ENCODE results near the gene TARDBP. TPM values are rescaled to one million over a fixed set of nuclear protein-coding genes. Genes with fewer than 3 reads are reported as not detected.
"Not testable (repeated sequence)": the region's sequence is repeated elsewhere in the genome, so short reads cannot be mapped to it uniquely, and the experiment has no call there.

TARDBP gene
- total RNA-seq, 1 experiment from 2014 or later = 196 TPM

DNA sequence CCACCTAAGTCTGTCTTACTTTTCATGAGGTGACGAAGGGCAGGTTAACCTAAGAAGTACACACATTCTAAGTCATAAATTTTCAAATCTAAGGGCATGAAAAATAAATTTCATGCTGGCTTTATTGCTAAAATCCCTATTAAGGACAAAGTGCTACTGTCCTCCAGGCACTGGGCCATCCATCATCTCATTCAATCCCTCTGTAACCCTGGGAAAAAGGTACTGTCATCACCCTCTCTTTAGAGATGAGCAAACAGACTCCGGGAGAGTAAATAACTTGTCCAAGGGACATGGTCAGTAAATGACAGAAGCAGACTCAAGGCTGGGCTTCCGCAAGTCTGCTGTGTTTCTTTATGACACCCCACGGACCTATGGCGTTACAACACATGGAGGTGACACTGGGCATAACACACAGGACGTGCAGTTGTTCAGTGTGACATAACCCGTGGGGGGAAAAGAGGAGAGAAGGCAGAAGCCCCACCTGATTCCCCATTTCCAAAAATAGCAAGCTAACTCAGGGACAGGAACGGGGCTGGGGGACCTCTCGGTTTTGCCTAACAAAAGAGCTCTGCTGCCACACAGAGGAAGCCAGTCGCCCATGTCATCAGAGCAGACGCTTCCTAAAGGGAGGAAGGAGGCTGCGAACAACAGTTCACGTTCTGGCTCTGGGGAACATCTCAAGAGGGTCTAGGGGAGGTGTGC, 59.9 kb downstream of the TARDBP start:
- H3K36me3 ChIP-seq (ENCODE audit: control insufficient read depth, insufficient read depth, low read length) = peaks cover 23% of the 10 kb centered on the region
- CTCF ChIA-PET = no interaction called here

DNA sequence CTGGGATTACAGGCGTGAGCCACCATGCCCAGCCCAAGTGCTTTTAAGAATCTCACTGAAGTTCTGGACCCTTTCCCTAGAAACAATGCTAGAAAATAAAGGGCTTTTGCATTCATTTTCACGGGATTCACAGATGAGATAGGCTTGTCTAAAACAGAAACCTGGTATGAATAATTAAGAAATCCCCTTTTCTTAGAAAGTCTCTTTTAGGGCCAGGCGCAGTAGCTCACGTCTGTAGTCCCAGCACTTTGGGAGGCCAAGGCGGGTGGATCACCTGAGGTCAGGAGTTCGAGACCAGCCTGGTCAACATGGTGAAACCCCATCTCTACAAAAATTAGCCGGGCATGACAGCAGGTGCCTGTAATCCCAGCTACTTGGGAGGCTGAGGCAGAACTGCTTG, 60.9 kb downstream of the TARDBP start:
- H3K9me3 ChIP-seq (ENCODE audit: control insufficient read depth, insufficient read depth, low read depth, low read length); in situ Hi-C loops (cut with HindIII; ENCODE audit: low pct_unique_long_range_greater_than_20kb, low sequenced_read_pairs); BruUV-seq (replicated peaks); intact Hi-C loops (cut with micrococcal nuclease; ENCODE audit: unreplicated experiment); ATAC-seq; POLR2A ChIA-PET; H3K4me1 ChIP-seq (ENCODE audit: control insufficient read depth, insufficient read depth, low read length); H3K27me3 ChIP-seq (ENCODE audit: control insufficient read depth, insufficient read depth, low read length); H3K4me3 ChIP-seq (ENCODE audit: low read depth in 2 of 2, low read length in 2 of 2); DNase-seq (ENCODE audit: low read depth, low spot score); CTCF ChIA-PET; H3K27ac ChIP-seq (ENCODE audit: low read length): not testable (repeated sequence)
- peaks cover 15% of the 10 kb centered on the region for H3K36me3 ChIP-seq (ENCODE audit: control insufficient read depth, insufficient read depth, low read length)

More for the DNA sequence above, 59.9 kb downstream of the TARDBP start:
- Histone ChIP-seq H3K4me1 (ENCODE audit: control insufficient read depth, insufficient read depth, low read length) (no peaks in the 10 kb centered on the region), H3K27ac (ENCODE audit: low read length) (no peak overlapping the region), H3K9me3 (ENCODE audit: control insufficient read depth, insufficient read depth, low read depth, low read length) (no peaks in the 10 kb centered on the region), H3K4me3 (ENCODE audit: low read depth in 2 of 2, low read length in 2 of 2) (no peak overlapping the region), H3K27me3 (ENCODE audit: control insufficient read depth, insufficient read depth, low read length) (no peaks in the 10 kb centered on the region)
- POLR2A ChIA-PET = no interaction called here
- DNase-seq (ENCODE audit: low read depth, low spot score) (no peak), ATAC-seq (no peak)
- in situ Hi-C loops (cut with HindIII; ENCODE audit: low pct_unique_long_range_greater_than_20kb, low sequenced_read_pairs) (no loop called here), intact Hi-C loops (cut with micrococcal nuclease; ENCODE audit: unreplicated experiment) (no loop called here)
- TF ChIP-seq TCF7L2 (IDR thresholded peaks at IDR 0.05; ENCODE audit: low read depth, low read length) (no peak), SIN3A (IDR thresholded peaks at IDR 0.05; ENCODE audit: borderline replicate concordance, insufficient read depth, low read depth, low read length) (no peak), POLR2AphosphoS5 (IDR thresholded peaks at IDR 0.05; ENCODE audit: low read depth, low read length) (no peak), REST (IDR thresholded peaks at IDR 0.05; ENCODE audit: insufficient read depth in 1 of 2, low read depth in 2 of 2, low read length in 1 of 2) (no peak), CTCF (IDR thresholded peaks at IDR 0.05) (no peak)
- BruUV-seq (replicated peaks) = no TSS peak

Other genes starting within 250 kb of the TARDBP start
- 27.8 TPM for gene CASZ1, start 216.0 kb upstream of the TARDBP start, total RNA-seq (2021; ENCODE audit: unreplicated experiment)
- 0.41 TPM for gene MASP2, start 34.6 kb downstream of the TARDBP start, total RNA-seq (2021; ENCODE audit: unreplicated experiment)
- 249 TPM for gene SRM, start 47.4 kb downstream of the TARDBP start, total RNA-seq (2021; ENCODE audit: unreplicated experiment)
- 93.1 TPM for gene EXOSC10, start 87.2 kb downstream of the TARDBP start, total RNA-seq (2021; ENCODE audit: unreplicated experiment)
- not detected for gene ANGPTL7, start 176.7 kb downstream of the TARDBP start, total RNA-seq (2021; ENCODE audit: unreplicated experiment)
- gene MTOR, start 249.9 kb downstream of the TARDBP start, total RNA-seq (2021; ENCODE audit: unreplicated experiment) = 71.2 TPM

Measured in Panc1 (cell line).